Keratinocyte (primary cell): ENCODE measurements around the gene SH3RF1. TPM values are rescaled to one million over a fixed set of nuclear protein-coding genes. Genes with fewer than 3 reads are reported as not detected.

ENCODE experiments used
- DNase-seq: peaks from one replicate; pipeline ENCODE4 v3.0.0-alpha.2; 2011; ENCODE audit warnings: low read depth, missing footprints, low spot score
- FAIRE-seq: peaks from 2 replicates; lab custom pipeline; 2011; peaks lifted over from hg19 to GRCh38; lab: Jason Lieb, UNC
- H2AFZ ChIP-seq: 2 replicates; pipeline ENCODE4 v1.6.0; 2012; ENCODE audit warnings: low read length, control low read depth, inconsistent platforms; ENCODE audit not compliant: control insufficient read depth
- H3K27ac ChIP-seq: 2 replicates; pipeline ENCODE4 v1.5.1; 2011; ENCODE audit warnings: low read length; ENCODE audit not compliant: control insufficient read depth, insufficient read depth
- H3K27me3 ChIP-seq: 3 replicates; pipeline ENCODE4 v1.6.0; 2011; ENCODE audit warnings: low read length; ENCODE audit not compliant: control insufficient read depth, insufficient read depth; ENCODE audit errors: extremely low read depth
- H3K36me3 ChIP-seq, 2 experiments: 2 replicates in 1 of 2; 3 replicates in 1 of 2; pipeline ENCODE4 v1.5.1; 2011; ENCODE audit warnings: low read length in 2 of 2, mild to moderate bottlenecking in 1 of 2; ENCODE audit not compliant: control insufficient read depth in 2 of 2, insufficient read depth in 2 of 2; ENCODE audit errors: extremely low read depth in 1 of 2
- H3K4me1 ChIP-seq: 3 replicates; pipeline ENCODE4 v1.5.1; 2011; ENCODE audit warnings: low read length; ENCODE audit not compliant: control insufficient read depth, insufficient read depth; ENCODE audit errors: extremely low read depth
- H3K4me2 ChIP-seq: 3 replicates; pipeline ENCODE4 v1.6.0; 2011; ENCODE audit warnings: low read depth, low read length; ENCODE audit not compliant: control insufficient read depth, insufficient read depth; ENCODE audit errors: extremely low read depth
- H3K4me3 ChIP-seq, 3 experiments: fragments of 200-600 bp in 1 of 3; sonication (generic) in 1 of 3; 2 replicates in 2 of 3; 3 replicates in 1 of 3; pipeline ENCODE4 v1.5.1; 2011 to 2016; ENCODE audit warnings: low read length in 3 of 3, mild to moderate bottlenecking in 3 of 3, control low read depth in 2 of 3, inconsistent platforms in 1 of 3, low read depth in 1 of 3, mixed read lengths in 1 of 3, mixed run types in 1 of 3, moderate library complexity in 1 of 3; ENCODE audit not compliant: control insufficient read depth in 2 of 3, insufficient read depth in 2 of 3; ENCODE audit errors: extremely low read depth in 1 of 3
- H3K79me2 ChIP-seq: 2 replicates; pipeline ENCODE4 v1.6.0; 2012; ENCODE audit warnings: low read length; ENCODE audit not compliant: control insufficient read depth, insufficient read depth
- H3K9ac ChIP-seq: 3 replicates; pipeline ENCODE4 v1.6.0; 2011; ENCODE audit warnings: low read length; ENCODE audit not compliant: control insufficient read depth, insufficient read depth; ENCODE audit errors: extremely low read depth
- H3K9me1 ChIP-seq: 3 replicates; pipeline ENCODE4 v1.6.0; 2011; ENCODE audit warnings: low read length; ENCODE audit not compliant: control insufficient read depth, insufficient read depth; ENCODE audit errors: extremely low read depth
- H3K9me3 ChIP-seq: 2 replicates; pipeline ENCODE4 v1.5.1; 2012; ENCODE audit warnings: low read depth, low read length; ENCODE audit not compliant: control insufficient read depth
- H4K20me1 ChIP-seq: 3 replicates; pipeline ENCODE4 v1.6.0; 2011; ENCODE audit warnings: low read length; ENCODE audit not compliant: control insufficient read depth, insufficient read depth; ENCODE audit errors: extremely low read depth
- EZH2 ChIP-seq: IDR thresholded peaks from one replicate; pipeline ENCODE4 v1.6.1; 2012; ENCODE audit warnings: inconsistent platforms, mild to moderate bottlenecking, low read length, moderate library complexity
- dilution Hi-C: fragments of 300-500 bp; cut with MboI; formaldehyde crosslinking; loops from one replicate; pipeline ENCODE4 v1.7.0; 2020; ENCODE audit warnings: low sequenced_read_pairs; ENCODE audit not compliant: extremely low pct_ligation_motif_present
- polyA plus RNA-seq, 5 experiments: library from polyadenylated mRNA; depleted of rRNA in 3 of 5; stranded (reverse) in 3 of 5; stranded (forward) in 1 of 5; unstranded in 1 of 5; fragments of >200 nt; gene quantifications; 1 replicate in 1 of 5; 2 replicates in 3 of 5; 3 replicates in 1 of 5; pipeline versions ENCODE4 v1.2.1 to v1.2.3, GENCODE V29; 2011 to 2012; ENCODE audit warnings: missing spikeins in 2 of 5, low read depth in 1 of 5, low replicate concordance in 1 of 5
- TF ChIP-seq, protein P1 (sequence below), 3 experiments: IDR thresholded peaks in 1 of 3; conservative IDR thresholded peaks in 1 of 3; optimal IDR thresholded peaks in 1 of 3; 2 replicates in 2 of 3; 3 replicates in 1 of 3; pipeline versions ENCODE3 to v1.5.1; 2011; ENCODE audit warnings: low read length in 3 of 3, mild to moderate bottlenecking in 3 of 3, moderate library complexity in 2 of 3, control low read depth in 1 of 3, inconsistent platforms in 1 of 3; ENCODE audit not compliant: insufficient read depth in 2 of 3; ENCODE audit errors: extremely low read depth in 1 of 3

The SH3RF1 gene
- polyA plus RNA-seq, 1 donor (not counting 4 experiments of a cell fraction or from before 2014, with no cell fraction given), result 9.5 TPM

DNA sequence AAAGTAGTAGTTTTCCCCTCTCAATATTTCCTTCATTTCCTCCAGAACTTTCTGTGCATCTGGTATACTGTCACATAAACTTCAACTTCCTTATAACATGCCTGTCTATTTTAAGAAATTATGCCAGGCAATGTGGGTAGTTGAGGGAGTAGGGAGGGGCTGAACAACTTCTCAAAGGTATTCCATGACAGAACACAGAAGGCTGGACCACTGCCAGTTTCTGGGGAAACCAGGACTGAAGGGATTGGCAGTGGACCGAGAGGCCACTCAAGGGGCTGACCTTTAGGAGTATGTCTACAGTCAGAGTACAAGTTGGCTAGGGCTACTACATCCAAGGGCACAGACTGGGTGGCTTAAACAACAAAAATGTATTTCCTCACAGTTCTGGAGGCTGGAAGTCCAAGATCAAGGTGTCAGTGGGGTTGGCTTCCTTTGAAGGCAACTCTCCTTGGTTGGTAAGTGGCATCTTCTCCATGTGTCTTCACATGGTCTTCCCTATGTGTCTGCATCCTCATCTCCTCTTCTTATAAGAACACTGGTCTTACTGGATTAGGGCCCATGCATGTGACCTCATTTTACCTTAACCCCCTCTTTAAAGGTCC is 6.9 kb downstream of the SH3RF1 start:
- Histone ChIP-seq H2AFZ (no peak overlapping the region), H3K9me3 (no peaks in the 10 kb centered on the region), H3K4me2 (no peak overlapping the region), H3K4me3 (no peak overlapping the region), H3K4me1 (peaks cover 12% of the 10 kb centered on the region), H3K27me3 (no peaks in the 10 kb centered on the region), H3K9ac (no peak overlapping the region), H3K27ac (no peak overlapping the region), H3K79me2 (peaks cover 95% of the 10 kb centered on the region), H3K9me1 (no peaks in the 10 kb centered on the region), H3K36me3 (peaks cover 8 to 22% of the 10 kb centered on the region in 2 experiments), H4K20me1 (no peaks in the 10 kb centered on the region)
- FAIRE-seq (no peak), DNase-seq (no peak)
- TF ChIP-seq EZH2, result no peak
- TF ChIP-seq, protein P1, sequence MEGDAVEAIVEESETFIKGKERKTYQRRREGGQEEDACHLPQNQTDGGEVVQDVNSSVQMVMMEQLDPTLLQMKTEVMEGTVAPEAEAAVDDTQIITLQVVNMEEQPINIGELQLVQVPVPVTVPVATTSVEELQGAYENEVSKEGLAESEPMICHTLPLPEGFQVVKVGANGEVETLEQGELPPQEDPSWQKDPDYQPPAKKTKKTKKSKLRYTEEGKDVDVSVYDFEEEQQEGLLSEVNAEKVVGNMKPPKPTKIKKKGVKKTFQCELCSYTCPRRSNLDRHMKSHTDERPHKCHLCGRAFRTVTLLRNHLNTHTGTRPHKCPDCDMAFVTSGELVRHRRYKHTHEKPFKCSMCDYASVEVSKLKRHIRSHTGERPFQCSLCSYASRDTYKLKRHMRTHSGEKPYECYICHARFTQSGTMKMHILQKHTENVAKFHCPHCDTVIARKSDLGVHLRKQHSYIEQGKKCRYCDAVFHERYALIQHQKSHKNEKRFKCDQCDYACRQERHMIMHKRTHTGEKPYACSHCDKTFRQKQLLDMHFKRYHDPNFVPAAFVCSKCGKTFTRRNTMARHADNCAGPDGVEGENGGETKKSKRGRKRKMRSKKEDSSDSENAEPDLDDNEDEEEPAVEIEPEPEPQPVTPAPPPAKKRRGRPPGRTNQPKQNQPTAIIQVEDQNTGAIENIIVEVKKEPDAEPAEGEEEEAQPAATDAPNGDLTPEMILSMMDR (optimal IDR thresholded peaks at IDR 0.05 in 1 of 3, IDR thresholded peaks at IDR 0.05 in 1 of 3, conservative IDR thresholded peaks at IDR 0.05 in 1 of 3; ENCODE audit: extremely low read depth in 1 of 3, insufficient read depth in 2 of 3, low read length in 3 of 3), result no peak
- dilution Hi-C loops, result no loop called here

DNA sequence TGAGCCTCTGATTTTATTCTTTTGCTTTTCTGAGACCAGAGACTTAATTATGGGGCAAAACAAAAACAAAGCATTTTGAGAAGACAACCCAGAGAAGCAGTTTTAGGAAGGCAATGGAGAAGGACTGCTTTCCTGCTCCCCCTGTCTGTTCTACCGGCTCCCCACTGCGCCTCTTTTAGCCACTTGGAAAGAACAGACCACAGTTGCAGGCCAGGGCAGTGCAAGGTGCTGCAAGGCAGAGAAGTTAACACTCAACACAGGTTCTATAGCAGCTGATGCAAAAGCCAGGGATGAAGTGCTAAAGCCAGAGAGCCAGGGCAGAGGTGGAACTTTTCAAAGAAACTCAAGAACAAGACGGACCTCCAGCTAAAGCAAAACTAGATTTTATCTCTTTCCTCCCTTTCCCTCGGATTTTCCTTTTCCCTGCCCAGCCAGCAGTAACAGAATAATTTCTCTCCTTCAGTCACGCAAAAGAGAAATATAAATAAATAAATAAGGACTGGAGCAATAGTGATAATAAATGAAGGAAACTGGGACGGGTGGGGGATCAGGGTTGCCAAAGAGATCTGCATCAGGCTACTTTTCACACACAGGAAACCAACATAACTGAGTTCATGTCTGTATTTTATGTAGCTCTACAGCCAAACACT is 10.4 kb downstream of the SH3RF1 start:
- peaks cover 8 to 16% of the 10 kb centered on the region in 2 experiments for H3K36me3 ChIP-seq
- H3K4me3 ChIP-seq, result no peak overlapping the region
- dilution Hi-C loops, result no loop called here
- no peaks in the 10 kb centered on the region for H3K9me1 ChIP-seq
- no peak overlapping the region for H3K4me2 ChIP-seq
- no peaks in the 10 kb centered on the region for H4K20me1 ChIP-seq
- no peak overlapping the region for H3K9ac ChIP-seq
- FAIRE-seq (no peak), DNase-seq (no peak)
- H3K79me2 ChIP-seq, result peaks cover 94% of the 10 kb centered on the region
- no peak overlapping the region for H2AFZ ChIP-seq
- no peak overlapping the region for H3K27ac ChIP-seq
- no peak for TF ChIP-seq EZH2
- TF ChIP-seq, protein P1 (optimal IDR thresholded peaks at IDR 0.05 in 1 of 3, IDR thresholded peaks at IDR 0.05 in 1 of 3, conservative IDR thresholded peaks at IDR 0.05 in 1 of 3; ENCODE audit: extremely low read depth in 1 of 3, insufficient read depth in 2 of 3, low read length in 3 of 3), result no peak
- H3K9me3 ChIP-seq, result no peaks in the 10 kb centered on the region
- H3K4me1 ChIP-seq, result peaks cover 14% of the 10 kb centered on the region
- H3K27me3 ChIP-seq, result no peaks in the 10 kb centered on the region
